PC-9 (cell line): ENCODE measurements around the gene SERTAD4.

ENCODE experiments used
- EZH2 ChIP-seq: fragments of 200-600 bp; sonication (generic); IDR thresholded peaks from 2 replicates; pipeline ENCODE4 v1.8.0; 2017; ENCODE audit warnings: antibody characterized with exemption, low read depth
- TF ChIP-seq, protein P1 (sequence below): fragments of 200-600 bp; sonication (generic); conservative IDR thresholded peaks from 2 replicates; pipeline ENCODE4 v1.6.1; 2017; ENCODE audit warnings: mixed run types, antibody characterized with exemption, mild to moderate bottlenecking, moderate library complexity

DNA sequence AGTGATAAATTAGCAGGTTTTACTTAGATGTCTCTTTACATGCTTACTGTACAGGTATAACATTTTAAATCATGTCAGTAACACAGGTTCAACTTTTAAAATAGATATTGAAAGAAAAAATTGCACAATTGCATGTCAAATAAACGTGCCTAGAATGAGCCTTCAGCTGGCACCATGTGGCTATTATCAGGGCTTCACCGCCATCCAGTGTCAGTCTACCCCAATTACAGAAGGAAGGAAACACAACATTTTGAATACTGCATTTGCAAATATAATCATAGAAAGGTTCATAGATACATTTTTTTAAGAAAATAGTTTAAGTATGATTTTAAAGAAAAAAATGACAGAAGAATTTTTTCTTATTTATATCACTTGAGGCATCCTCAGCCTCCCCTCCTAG, 47.5 kb upstream of the SERTAD4 start:
- TF ChIP-seq, protein P1, sequence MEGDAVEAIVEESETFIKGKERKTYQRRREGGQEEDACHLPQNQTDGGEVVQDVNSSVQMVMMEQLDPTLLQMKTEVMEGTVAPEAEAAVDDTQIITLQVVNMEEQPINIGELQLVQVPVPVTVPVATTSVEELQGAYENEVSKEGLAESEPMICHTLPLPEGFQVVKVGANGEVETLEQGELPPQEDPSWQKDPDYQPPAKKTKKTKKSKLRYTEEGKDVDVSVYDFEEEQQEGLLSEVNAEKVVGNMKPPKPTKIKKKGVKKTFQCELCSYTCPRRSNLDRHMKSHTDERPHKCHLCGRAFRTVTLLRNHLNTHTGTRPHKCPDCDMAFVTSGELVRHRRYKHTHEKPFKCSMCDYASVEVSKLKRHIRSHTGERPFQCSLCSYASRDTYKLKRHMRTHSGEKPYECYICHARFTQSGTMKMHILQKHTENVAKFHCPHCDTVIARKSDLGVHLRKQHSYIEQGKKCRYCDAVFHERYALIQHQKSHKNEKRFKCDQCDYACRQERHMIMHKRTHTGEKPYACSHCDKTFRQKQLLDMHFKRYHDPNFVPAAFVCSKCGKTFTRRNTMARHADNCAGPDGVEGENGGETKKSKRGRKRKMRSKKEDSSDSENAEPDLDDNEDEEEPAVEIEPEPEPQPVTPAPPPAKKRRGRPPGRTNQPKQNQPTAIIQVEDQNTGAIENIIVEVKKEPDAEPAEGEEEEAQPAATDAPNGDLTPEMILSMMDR: no peak
- TF ChIP-seq EZH2: no peak
